ENCODE measurements around the gene TSPAN2.

Gene TSPAN2

DNA sequence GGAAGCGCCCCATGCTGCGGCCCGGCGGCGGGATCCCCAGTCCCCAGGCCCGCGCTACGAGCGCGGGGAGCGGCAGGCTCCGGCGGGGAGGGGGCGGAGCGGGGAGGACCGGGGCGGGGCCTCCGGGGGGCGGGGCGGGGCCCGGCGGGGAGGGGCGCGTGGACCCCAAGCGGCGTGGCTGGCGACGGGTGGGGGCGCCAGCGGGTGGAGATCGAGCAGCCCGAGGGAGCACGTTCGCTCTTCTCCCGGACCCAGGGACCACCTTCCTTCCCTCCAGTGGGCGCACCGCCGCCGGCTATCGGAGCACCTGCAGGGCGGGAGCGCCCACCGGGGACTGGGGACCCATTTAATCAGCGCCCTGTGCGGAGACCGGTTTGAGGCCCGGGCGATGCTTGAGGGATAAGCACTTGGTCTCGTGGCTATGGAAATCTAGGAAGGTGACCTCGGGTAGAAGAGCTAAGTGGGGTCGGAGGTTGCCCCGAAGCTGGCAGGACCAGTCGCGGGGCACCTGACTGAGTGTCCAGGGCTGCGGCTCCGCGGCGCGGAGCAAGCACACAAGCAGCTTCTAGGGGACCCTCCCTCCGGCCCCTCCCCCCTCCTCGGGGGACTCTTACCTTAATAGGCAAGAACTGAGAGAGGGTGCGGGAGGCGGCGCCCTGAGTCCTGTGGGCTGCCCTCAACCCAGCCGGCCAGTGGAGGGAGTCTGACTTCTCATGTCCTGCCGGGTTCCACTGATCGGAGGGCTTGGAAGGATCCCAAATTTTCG lies at the start of gene TSPAN2:
Gene TSPAN2, minus strand, starts transcription at position 84 of the 766 bp plus-strand sequence. Its CDS starts 71 bp downstream, at position 13.
- no peak for DNase-seq (ENCODE audit: low read depth, low spot score)

DNA sequence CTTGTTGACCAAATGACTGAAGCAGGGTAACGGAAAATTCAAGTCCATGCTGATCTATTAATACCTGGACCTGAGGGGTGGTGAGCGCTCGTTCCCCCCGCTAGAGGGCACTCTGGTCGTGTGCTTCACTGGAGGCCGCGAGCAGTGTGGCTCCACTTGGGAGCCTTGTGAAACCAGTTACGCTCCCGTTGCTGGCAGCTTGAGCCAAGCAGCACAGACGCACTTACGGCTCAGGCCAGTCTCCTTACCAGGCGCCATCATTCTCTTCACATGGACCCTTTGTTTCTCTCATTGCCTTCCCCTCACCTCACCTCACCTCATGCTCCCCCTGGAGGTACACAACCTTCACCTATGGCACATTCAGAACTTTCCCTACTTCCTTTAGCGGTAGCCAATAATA lies 49.7 kb upstream of the TSPAN2 start:
- DNase-seq (ENCODE audit: low read depth, low spot score) = peak; percentile 11

DNA sequence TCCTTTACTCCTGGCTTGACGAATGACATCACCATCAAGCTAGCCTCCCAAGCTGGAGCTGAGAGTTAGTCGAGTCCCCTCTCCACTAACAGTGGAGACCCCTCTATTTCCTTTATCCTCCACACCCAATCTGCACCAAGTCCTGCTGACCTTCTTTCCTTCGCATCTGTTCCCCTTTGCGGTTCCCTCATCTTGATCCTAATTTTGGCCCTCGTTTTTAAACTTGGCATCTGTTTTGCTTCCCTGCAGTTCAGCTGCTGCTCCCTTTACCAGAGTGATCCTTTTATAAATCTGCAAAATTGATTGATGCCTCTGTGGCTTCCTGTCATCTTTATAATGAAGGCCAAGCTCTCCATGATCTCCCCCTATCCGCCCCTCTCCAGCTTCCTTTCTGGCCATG lies 49.0 kb upstream of the TSPAN2 start:
- no peak for DNase-seq (ENCODE audit: low read depth, low spot score)

DNA sequence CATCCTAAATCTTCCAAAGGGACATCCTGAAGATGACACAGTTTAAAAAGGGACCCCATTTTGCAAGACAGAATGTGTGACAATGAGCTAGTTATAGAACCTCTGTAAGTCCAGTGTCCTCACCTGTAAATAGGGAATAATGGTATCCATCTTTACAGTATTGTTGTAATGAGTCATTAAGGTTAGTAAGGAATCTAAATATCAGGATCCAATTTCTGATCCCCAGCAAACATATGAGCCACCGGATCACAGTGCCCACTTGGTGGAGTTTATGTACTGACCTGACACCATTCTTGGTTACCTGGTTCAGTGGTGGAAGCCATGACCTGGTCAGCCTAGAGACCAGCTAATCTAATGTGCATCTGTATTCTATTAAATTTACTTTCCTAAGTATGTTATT lies 47.9 kb upstream of the TSPAN2 start:
- DNase-seq (ENCODE audit: low read depth, low spot score) = no peak

DNA sequence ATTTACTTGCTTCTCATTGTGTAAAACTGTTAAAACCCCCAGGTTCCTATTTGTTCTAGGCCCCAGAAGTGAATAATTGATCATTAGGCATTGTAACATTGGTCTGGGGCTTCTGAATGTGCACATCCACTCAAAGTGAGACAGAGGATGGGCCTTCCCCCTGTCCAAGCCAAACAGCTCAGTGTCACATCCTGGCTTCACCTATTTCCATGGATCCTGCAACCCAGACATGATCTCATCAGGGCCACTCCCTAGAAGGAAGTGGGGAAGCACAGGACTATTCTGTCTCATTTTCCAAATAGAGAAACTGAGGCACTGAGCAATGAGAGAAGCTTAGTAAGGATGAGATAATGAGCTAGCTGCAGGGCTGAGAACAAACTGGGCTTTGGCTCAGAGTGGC lies 47.4 kb upstream of the TSPAN2 start:
- no peak for DNase-seq (ENCODE audit: low read depth, low spot score)

DNA sequence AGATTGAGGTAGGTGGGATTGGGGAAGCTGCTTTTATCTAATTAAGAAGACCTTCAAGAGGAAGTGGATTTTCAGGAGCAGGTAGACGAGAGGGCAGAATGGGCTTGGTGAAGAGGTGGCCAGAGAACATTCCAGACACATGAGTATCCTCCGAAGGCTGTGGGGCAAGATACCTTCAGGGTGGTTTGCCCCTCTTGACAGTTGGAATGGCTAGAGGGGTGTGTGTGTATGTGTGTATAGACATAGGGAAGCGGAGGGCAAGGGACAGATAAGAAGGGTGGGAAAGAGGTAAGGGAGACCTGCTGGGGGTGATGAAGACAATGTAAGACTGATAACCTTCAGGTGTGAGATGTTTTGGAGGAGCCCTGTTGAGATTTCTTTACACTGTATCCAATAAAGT lies 46.8 kb upstream of the TSPAN2 start:
- DNase-seq (ENCODE audit: low read depth, low spot score) = no peak

DNA sequence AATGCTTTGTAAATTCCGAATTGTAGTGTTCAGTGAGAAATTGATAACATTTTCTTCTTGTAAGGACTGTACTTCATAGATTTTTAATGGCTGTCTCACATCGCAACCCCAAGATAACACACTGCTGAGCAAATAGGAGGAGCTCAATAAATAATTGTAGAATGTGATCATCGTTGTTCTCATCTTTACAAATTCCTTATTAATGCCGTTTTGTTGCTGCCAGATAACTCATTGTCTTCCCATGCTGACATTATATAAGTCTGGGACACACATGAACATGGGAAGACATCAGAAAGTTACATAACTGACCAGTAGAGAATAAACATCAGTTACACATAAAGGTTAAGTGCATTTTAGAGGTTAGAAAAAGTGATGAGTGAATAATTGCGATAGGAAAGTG lies 46.4 kb upstream of the TSPAN2 start:
- no peak for DNase-seq (ENCODE audit: low read depth, low spot score)

DNA sequence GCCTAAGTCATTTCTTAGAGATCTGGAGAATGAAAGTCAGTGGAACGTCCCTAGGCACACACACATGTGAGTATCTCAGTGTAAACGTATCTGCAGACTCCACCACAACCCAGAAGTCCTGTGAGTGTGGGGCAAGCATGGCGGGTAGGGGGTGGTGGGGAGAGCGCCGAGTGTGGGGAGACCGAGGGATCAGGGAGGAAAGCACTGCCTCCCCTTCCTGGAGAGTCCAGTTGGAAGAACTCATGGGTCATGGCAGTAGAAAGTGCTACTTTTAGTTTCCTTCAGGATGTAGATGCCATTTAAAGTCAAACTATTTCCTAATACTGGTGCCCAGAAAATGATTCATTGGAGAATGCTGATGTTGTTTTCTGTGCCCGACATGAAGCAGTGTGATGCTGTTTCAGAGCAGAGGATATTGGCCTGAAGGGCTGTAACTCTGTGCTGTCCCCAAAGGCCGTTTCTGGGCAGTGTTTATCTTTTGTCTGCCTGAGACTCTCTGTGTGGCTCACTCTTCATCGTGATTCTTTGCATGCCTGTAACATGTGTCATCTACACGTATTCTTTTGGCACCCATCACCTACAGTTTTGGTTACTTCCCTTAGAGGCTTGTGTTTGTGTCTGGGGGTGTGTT lies 45.7 kb upstream of the TSPAN2 start:
- DNase-seq (ENCODE audit: low read depth, low spot score) = no peak

DNA sequence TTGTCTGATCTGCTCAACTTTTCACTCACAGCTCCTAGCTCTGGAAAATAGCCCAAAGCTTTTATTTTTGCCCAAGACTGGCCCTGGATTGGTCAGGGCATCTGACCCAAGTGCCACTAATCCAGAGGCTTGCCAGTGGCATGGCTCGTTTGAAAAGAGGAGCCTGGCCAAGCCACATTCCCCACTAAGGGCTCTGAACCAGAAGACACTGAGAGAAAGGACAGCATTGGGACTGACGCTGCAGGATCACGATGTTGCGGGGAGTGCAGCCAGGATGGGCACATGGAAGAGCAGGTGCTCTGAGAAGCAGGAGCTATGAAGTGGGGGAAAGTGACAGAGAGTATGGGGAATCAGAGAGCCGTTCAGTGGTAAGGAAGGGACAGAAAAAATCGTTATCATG lies 44.9 kb upstream of the TSPAN2 start:
- no peak for DNase-seq (ENCODE audit: low read depth, low spot score)

DNA sequence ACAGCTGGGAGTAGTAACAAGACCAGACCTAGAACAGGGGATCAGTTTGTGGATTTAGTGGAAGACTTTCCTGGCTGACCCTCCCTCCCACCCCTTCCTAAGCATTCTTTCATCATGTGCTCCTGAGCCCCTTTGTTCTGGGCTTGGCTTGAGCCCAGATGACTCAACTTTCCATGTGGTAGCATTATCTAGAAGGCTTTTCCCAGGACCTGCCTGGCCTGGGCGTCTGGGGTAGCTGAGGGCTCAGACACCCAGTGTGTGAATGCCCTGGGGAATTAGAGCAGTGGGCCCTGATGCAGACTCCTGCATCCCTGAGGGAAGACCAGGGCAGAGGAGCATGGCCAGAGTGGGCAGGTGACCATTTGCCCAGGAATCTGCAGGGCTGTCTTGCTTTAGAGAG lies 44.1 kb upstream of the TSPAN2 start:
- DNase-seq (ENCODE audit: low read depth, low spot score) = no peak

DNA sequence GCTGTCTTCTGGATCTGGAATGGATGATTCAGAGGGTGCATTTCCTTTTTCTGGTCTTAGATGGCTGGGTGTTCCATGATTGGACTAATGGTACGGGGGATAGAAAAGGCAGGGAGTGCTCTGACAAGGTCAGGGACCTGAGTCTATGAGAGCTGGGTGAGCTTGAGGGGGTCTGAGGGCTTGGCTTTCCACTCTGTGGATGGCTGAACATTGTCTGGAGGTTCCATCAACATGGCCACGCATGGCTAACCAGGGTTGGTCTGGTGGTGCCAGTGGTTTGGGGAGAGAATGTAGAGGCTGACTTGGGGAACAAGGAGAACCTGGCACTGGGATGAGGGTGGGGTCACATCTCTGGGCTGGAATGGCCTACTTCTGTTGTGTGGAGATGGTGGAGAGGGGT lies 41.5 kb upstream of the TSPAN2 start:
- DNase-seq (ENCODE audit: low read depth, low spot score) = no peak

DNA sequence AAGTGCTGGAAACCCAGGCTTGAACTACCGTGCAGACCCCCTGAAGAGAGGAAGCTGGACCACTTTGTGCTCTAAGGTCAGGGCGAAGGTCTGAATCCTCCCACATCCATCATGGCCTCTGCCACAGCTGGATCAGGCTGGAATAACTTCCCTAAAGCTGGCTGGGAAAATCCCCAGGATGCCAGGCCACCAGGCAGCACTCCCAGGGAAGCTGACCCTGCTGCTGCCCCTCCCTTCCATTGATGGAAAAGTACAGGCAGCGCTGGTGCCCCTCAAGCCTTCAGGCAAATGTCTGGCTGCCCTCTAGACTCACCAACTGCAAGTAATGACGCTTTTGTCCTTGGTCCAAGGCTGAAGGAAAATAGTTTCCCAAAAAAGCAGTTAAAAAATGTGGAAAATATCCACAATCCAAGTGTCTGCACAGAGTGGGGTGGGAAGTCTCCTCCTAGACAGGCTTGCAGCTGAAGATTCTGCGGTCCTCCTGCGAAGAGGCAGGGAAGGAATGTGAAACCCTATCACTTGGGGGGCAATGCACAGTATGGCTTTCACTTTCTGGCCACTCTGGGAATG lies 39.9 kb upstream of the TSPAN2 start:
- no peak for DNase-seq (ENCODE audit: low read depth, low spot score)

DNA sequence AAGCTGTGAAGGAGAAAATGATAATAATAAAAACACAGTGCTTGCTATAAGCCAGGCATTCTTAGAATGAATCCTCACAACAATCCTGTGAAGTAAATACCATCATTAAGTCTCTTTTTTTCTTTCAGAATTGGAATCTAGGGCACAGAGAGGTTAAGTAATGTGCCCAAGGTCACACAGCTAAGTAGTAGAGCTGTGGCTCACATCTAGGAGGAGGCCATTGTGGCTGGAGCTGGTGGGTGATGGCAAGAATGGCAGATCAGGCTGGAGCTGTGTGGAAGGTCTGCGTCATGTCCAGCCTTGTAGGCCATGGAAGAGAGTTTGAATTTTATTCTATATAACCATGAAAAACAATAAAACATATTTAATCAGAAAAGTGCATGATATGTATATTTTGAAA lies 38.2 kb upstream of the TSPAN2 start:
- DNase-seq (ENCODE audit: low read depth, low spot score) = no peak

DNA sequence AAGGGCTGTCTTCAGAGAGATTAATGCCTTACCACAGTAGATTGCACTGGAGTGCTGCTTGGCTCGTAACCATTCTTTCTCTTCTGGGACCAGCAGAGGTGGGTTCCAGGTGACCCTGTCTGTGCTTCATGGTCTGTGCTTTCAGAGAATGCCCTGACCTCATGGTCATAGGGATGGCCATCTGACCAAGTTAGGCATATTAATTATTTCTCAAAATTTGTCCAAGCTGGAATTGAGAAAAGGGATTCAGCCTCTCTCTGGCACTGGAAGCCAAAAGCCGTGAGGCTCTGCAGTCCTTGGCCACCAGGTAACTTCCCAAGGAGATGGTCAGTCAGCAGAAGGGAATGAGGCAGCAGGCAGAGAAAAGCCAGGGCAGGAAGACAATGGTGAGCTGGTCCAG lies 37.2 kb upstream of the TSPAN2 start:
- DNase-seq (ENCODE audit: low read depth, low spot score) = no peak

DNA sequence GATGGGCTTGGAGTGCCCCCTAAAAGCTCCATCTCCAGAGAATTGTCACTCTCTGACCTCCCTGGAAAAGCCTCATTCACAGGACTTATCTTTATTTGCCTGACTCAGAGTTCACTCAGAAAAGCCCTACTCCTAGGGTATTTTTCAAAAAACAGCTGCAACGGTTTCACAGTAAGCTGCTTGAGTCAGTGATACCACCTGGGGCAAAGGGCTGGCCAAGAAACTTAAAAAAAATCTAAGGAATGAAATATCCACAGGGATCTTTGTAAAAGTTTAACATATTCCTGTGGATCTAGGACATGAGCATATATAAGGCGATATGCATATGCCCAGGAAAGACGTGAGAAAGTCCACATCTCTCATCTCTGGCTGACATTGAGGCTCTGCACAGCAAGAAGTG lies 33.8 kb upstream of the TSPAN2 start:
- DNase-seq (ENCODE audit: low read depth, low spot score) = no peak

DNA sequence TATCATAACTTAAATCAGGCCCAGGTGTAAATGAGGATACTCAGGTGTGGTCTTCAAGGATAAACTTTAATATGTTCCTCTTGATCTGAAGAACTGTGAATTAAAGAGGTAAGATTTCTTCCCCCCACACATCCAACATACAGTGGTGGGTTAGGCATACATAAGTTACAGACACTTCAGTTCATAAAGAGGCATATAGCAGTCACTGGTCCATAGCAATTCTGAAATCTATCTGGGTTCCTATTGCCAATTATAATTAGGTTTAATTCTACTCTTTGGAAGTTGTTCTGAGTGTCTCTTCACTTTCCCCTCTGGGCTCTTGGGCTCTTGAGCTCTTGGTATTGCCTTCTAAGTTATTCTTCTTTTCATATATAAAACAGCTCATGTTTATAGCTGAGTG lies 32.5 kb upstream of the TSPAN2 start:
- DNase-seq (ENCODE audit: low read depth, low spot score) = no peak

DNA sequence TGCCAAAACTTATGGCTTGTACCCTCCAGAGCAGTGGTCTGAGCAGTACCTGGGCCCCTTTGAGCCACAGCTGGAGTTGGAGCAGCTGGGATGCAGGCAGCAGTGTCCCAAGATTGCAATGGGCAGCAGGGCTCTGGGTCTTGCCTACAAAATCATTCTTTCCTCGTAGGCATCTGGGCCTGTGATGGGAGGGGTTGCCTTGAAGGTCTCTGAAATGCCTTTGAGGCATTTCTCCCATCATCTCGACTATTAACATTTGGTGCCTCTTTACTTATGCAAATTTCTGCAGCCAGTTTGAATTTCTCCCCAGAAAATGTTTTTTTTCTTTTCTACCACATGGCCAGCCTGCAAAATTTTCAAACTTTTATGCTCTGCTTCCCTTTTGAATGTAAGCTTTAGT lies 31.0 kb upstream of the TSPAN2 start:
- DNase-seq (ENCODE audit: low read depth, low spot score) = no peak

DNA sequence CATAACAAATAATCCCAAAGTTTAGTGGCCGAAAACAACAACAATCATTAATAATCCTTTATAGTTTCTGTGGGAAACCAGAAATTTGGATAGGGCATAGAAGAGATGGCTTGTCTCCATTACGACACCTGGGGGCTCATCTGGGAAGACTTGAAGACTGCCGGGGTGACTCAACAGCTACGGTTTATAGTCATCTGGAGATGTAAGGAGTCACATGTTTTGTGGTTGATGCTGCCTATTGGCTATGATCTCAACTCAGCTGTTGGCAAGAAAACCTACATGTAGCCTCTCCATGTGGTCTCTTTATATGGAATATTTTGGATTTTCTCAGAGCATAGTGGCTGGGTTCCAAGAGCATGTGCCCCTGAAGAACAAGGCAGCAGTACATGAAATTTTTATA lies 29.3 kb upstream of the TSPAN2 start:
- DNase-seq (ENCODE audit: low read depth, low spot score) = no peak

DNA sequence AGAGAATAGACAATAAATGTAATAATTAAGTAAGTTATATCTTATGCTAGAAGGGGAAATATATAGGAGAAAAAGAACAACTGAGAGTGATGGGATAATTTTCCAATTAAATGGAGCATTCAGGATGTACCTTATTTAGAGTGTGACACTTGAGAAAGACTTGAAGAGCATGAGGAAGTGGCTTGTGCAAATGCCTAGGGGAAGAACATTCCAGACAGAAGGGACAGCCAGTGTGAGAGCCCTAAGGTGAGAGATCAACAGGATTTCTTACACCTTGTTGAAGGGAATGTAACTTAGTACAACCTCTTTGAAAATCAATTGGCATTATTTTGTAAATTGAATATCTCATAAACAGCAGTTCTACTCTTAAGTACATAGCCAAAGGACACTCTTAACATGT lies 28.8 kb upstream of the TSPAN2 start:
- no peak for DNase-seq (ENCODE audit: low read depth, low spot score)

DNA sequence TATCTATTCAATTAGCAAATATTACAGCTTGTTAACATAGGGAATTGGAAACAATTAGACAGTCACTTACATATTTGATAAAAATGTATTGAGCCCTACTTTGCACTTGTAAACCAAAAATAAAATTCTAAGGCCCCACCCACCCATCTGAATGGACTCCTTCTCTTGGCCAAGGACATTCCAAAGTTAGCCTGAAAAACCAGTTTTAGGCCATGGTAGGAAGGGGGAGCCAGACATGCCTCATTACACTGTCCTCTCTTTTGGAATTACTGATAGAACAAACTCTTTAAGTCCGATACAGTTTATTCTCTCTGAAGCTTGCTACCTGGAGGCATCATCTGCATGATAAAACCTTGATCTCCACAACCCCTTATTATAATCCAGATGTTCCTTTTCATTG lies 28.0 kb upstream of the TSPAN2 start:
- no peak for DNase-seq (ENCODE audit: low read depth, low spot score)

DNA sequence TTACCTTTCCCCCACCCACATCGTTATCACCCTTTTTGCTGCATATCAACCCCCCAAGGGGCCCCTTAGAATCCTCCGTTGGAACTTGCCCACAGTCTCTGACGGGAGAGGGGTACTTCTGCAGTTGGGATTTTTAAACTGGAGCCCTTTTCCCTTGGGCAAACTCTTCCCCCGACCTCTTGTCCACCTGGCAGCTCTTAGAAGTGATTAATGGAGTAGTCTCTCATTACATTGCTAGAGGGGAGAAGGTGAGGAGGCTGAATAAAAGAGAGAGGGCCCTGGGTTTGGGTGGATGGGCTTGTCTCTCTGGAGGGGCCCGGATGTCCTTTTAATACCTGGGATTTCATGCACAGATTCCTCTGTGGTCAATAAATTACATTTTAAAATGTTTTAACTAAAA lies 27.2 kb upstream of the TSPAN2 start:
- no peak for DNase-seq (ENCODE audit: low read depth, low spot score)

DNA sequence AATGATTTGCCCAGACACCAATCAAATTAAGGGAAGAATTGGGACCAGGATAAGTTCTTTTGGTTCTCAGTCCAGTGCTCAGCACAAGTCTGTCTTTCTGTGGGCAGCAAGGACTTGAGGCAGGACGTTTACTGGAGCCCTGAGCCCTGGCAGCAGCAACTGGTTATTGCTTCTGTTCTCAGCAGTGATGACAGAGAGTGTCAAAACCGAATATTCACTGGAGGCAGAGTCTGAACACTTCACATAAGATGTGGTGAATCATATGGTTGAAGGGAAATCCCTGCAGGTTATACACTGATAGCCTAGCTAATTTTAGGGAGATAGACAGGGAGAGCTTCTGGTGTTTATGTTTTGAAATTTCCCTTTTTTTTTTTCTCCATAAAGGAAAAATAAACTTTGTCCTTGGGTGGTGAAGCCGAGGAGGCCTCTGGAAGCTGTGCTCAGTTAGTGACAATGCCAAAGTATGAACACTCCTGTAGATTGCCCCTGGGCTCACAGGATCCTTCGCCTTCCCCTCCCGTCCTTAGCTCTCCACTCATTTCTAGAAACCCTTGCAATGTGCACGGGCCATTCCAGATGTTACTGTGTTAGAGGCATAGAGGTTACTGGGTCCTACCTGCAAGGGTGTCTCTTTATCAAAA lies 26.3 kb upstream of the TSPAN2 start:
- DNase-seq (ENCODE audit: low read depth, low spot score) = no peak

DNA sequence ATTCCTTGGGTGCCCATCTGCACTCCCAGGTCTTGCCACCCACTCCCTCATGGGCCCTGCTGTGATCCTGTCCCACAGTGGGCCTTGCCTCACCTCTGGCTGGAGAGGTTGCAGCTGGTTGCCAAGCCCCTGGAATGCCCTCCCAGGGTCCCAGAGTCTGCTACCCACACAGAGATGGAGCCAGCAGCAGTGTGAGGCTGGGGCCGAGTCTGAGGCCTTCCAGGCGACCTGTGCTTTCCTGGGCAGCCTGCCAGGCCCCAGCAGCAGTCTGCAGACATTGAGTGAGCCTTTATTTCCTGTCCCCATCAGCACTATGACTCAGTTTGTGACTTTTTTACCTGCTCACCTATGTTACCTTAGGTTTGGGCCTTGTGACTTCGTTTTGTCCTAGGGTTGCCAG lies 25.0 kb upstream of the TSPAN2 start:
- no peak for DNase-seq (ENCODE audit: low read depth, low spot score)
